WTC11 (cell line): ENCODE measurements around the gene CRNKL1. TPM values are rescaled to one million over a fixed set of nuclear protein-coding genes. Genes with fewer than 3 reads are reported as not detected.

ENCODE experiments used
- EMX1 ChIP-seq: fragments of 250-450 bp; sonication (Bioruptor Pico); IDR thresholded peaks from 2 replicates; pipeline ENCODE4 v1.8.0; 2021; ENCODE audit warnings: mild to moderate bottlenecking
- ERG ChIP-seq: fragments of 250-450 bp; sonication (Bioruptor Pico); IDR thresholded peaks from 2 replicates; pipeline ENCODE4 v1.8.0; 2021; ENCODE audit warnings: mild to moderate bottlenecking
- MXD4 ChIP-seq: fragments of 250-450 bp; sonication (Bioruptor Pico); IDR thresholded peaks from 2 replicates; pipeline ENCODE4 v1.8.0; 2021; ENCODE audit warnings: mild to moderate bottlenecking, moderate library complexity, borderline replicate concordance
- MYBL2 ChIP-seq: sonication (generic); formaldehyde crosslinking; IDR thresholded peaks from 2 replicates; pipeline ENCODE4 v1.8.1; 2023; ENCODE audit warnings: mild to moderate bottlenecking, moderate library complexity, missing genetic modification reagents
- USF2 ChIP-seq: sonication (generic); formaldehyde crosslinking; IDR thresholded peaks from 2 replicates; pipeline ENCODE4 v1.8.1; 2023; ENCODE audit warnings: mild to moderate bottlenecking, missing genetic modification reagents, moderate library complexity
- ZNF281 ChIP-seq: sonication (generic); formaldehyde crosslinking; IDR thresholded peaks from 2 replicates; pipeline ENCODE4 v1.8.0; 2023; ENCODE audit warnings: mild to moderate bottlenecking, missing genetic modification reagents
- total RNA-seq: library from RNA; stranded (reverse); gene quantifications from 3 replicates; pipeline ENCODE4 v1.2.3, GENCODE V29; 2021

CRNKL1 gene
- total RNA-seq, 1 experiment from 2014 or later = 22.2 TPM

GRCh38 chr20:19986419-19986818 is 65.8 kb downstream of the CRNKL1 start (continued):
- TF ChIP-seq ZNF281 (CRISPR knock-in tag) = no peak
- no peak for TF ChIP-seq MXD4 (CRISPR knock-in tag)
- no peak for TF ChIP-seq EMX1
- no peak for TF ChIP-seq MYBL2
- no peak for TF ChIP-seq USF2 (CRISPR knock-in tag)
- TF ChIP-seq ERG (CRISPR knock-in tag) = no peak

Other genes with a start within 250 kb of the CRNKL1 start
- 28.9 to 34.0 TPM (median 30.6 TPM) in 3 replicates for gene NAA20, start 35.1 kb downstream of the CRNKL1 start, total RNA-seq
- gene CFAP61, start 66 bp upstream of the CRNKL1 start, total RNA-seq = 0.18 to 0.61 TPM in 2 of 3 replicates, not detected in the other